ENCODE data around the gene AIPL1.
A peak's percentile ranks its signal among the peaks of the same experiment; 100 is the strongest.

The AIPL1 gene

DNA sequence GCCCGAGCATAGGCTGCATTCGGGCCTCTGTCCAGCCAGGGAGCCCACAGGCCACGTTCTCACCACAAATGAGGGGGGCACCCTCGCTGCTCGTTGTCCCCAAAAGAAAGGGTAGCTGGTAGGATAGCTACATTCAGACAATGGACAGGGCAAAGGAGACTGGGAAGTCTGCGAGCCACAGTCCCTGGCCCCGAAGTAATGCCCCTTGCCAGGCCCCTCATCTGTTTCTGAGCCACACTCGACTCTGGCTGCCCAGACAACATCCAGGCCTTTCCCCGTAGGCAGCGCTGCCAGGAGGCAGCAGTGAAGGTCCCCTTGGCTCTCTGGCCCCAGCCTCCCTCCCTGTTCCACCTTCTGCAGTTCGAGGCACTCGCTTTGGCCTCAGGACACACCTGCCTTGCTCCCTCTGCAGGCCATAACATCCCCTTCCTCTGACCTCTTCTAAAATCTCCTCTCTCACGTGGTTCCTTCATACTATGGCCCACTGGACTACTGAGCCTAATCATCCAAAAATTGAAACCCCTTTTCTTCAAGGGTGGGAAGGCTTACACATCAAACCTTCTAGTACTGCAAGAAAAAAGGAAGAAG lies 12.2 kb downstream of the AIPL1 start:
- no peak overlapping the region for H3K27ac ChIP-seq
- peaks cover 0 to 56% (median 6%) of the 10 kb centered on the region in 11 experiments; a peak in 11 of 22 replicates for H4K20me1 ChIP-seq
- H3K9me3 ChIP-seq (replicated peaks in 1 of 11) = no peaks in the 10 kb centered on the region
- H3K9ac ChIP-seq = no peak overlapping the region
- H3K4me2 ChIP-seq = 0 out of 22 replicates have a peak overlapping the region, but pooled peaks of 1 of the 11 experiments have one; percentile 31
- no peak for TF ChIP-seq Cebpa-rat (IDR thresholded peaks at IDR 0.05)
- H3K4me1 ChIP-seq = peaks cover 11 to 42% (median 27%) of the 10 kb centered on the region in 10 experiments
- H3K4me3 ChIP-seq = no peak overlapping the region
- peaks cover 0 to 67% (median 10%) of the 10 kb centered on the region in 11 experiments; a peak in 13 of 22 replicates for H3K27me3 ChIP-seq
- H3K36me3 ChIP-seq = no peaks in the 10 kb centered on the region

DNA sequence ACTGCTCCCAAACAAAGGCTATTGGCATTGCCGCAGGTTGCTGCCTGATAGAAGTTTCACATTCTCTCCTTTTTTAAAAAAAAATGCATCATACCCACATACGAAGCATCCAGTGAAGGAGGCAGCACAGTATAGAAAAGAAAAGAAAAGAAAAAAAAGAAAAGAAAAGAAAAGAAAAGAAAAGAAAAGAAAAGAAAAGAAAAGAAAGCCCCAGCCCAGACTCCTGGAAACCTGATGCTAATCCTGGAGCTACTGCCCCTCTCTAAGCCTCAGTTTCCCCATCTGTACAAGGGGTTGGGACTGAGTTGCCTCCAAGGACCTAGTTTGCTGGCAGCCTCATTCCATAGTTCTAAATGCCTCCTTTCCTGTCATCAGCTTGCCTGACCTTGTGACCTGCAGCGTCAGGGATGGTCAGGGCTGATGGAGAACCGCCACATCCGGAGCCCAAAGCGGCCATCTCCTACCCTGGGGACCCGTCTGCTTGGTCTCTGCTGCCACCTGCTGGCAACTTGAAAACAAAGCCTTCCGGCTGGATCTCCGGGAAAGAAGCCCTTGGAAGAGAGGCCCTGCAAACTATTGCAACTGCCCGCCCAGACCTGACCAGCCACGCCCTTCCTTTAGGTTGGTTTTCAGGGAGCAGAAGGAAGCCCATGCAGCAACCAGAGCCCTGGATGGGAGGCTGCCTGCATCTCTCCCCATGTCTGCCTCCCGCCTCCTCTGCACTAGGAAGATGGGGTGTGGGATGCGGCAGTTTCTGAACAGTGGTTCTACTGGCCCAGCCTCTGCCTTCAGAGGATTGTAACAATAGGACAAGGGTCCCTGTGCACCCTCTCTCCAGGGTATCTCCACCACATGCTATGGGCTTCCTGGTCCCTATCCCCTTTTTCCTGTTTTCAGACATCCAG lies 13.0 kb downstream of the AIPL1 start:
- peaks cover 0 to 48% (median 3%) of the 10 kb centered on the region in 11 experiments; a peak in 10 of 22 replicates for H4K20me1 ChIP-seq
- no peak overlapping the region for H3K9ac ChIP-seq
- TF ChIP-seq Cebpa-rat (IDR thresholded peaks at IDR 0.05) = no peak
- H3K9me3 ChIP-seq (replicated peaks in 1 of 11) = no peaks in the 10 kb centered on the region
- H3K27me3 ChIP-seq = peaks cover 0 to 65% (median 10%) of the 10 kb centered on the region in 11 experiments; a peak in 13 of 22 replicates
- peaks cover 3 to 34% (median 19%) of the 10 kb centered on the region in 10 experiments for H3K4me1 ChIP-seq
- peak overlapping the region in 1 of 11 experiments; percentile 31; a peak in 2 of 22 replicates for H3K4me2 ChIP-seq
- no peaks in the 10 kb centered on the region for H3K36me3 ChIP-seq
- H3K27ac ChIP-seq = no peak overlapping the region
- no peak overlapping the region for H3K4me3 ChIP-seq

GRCh38 chr17:6420173-6420641 lies 14.7 kb downstream of the AIPL1 start:
- no peak overlapping the region for H3K9ac ChIP-seq
- H3K27ac ChIP-seq = no peak overlapping the region
- H3K9me3 ChIP-seq (replicated peaks in 1 of 11) = no peaks in the 10 kb centered on the region
- H3K4me2 ChIP-seq = no peak overlapping the region
- no peaks in the 10 kb centered on the region for H3K36me3 ChIP-seq
- H3K4me3 ChIP-seq = no peak overlapping the region
- H3K27me3 ChIP-seq = peaks cover 0 to 47% (median under 1%) of the 10 kb centered on the region in 11 experiments; a peak in 11 of 22 replicates
- H4K20me1 ChIP-seq = peaks cover 0 to 47% (median 0%) of the 10 kb centered on the region in 11 experiments; a peak in 8 of 22 replicates
- H3K4me1 ChIP-seq = peaks cover 0 to 19% (median 5%) of the 10 kb centered on the region in 10 experiments; a peak in 14 of 20 replicates
- no peak for TF ChIP-seq Cebpa-rat (IDR thresholded peaks at IDR 0.05)

GRCh38 chr17:6415616-6416015 lies 19.3 kb downstream of the AIPL1 start:
- Histone ChIP-seq H3K4me1 (no peaks in the 10 kb centered on the region), H3K27me3 (peaks cover 0 to 9% (median 0%) of the 10 kb centered on the region in 11 experiments; a peak in 3 of 22 replicates), H3K9ac (no peak overlapping the region), H3K4me3 (no peak overlapping the region), H4K20me1 (peaks cover 0 to 33% (median 0%) of the 10 kb centered on the region in 11 experiments; a peak in 6 of 22 replicates), H3K36me3 (no peaks in the 10 kb centered on the region), H3K4me2 (no peak overlapping the region), H3K27ac (no peak overlapping the region), H3K9me3 (replicated peaks in 1 of 11) (no peaks in the 10 kb centered on the region)
- no peak for TF ChIP-seq Cebpa-rat (IDR thresholded peaks at IDR 0.05)

- no peaks in the 10 kb centered on the region; a peak in 1 of 22 replicates for H3K27me3 ChIP-seq
- no peak overlapping the region for H3K4me3 ChIP-seq
- peaks cover 0 to 33% (median 0%) of the 10 kb centered on the region in 11 experiments; a peak in 5 of 22 replicates for H4K20me1 ChIP-seq
- H3K4me1 ChIP-seq = no peaks in the 10 kb centered on the region
- H3K9me3 ChIP-seq (replicated peaks in 1 of 11) = no peaks in the 10 kb centered on the region
- no peak overlapping the region for H3K27ac ChIP-seq
- no peaks in the 10 kb centered on the region for H3K36me3 ChIP-seq
- no peak for TF ChIP-seq Cebpa-rat (IDR thresholded peaks at IDR 0.05)
- H3K4me2 ChIP-seq = no peak overlapping the region
- no peak overlapping the region for H3K9ac ChIP-seq
Observed at GRCh38 chr17:6413065-6413464, 21.9 kb downstream of the AIPL1 start.

GRCh38 chr17:6408735-6409134 lies 26.2 kb downstream of the AIPL1 start:
- no peaks in the 10 kb centered on the region for H3K27me3 ChIP-seq
- H3K36me3 ChIP-seq = no peaks in the 10 kb centered on the region
- H3K27ac ChIP-seq = no peak overlapping the region
- peaks cover 0 to 6% (median 0%) of the 10 kb centered on the region in 11 experiments; a peak in 4 of 22 replicates for H4K20me1 ChIP-seq
- no peaks in the 10 kb centered on the region for H3K9me3 ChIP-seq (replicated peaks in 1 of 11)
- TF ChIP-seq Cebpa-rat (IDR thresholded peaks at IDR 0.05) = no peak
- H3K4me1 ChIP-seq = no peaks in the 10 kb centered on the region
- no peak overlapping the region for H3K4me2 ChIP-seq
- no peak overlapping the region for H3K4me3 ChIP-seq
- no peak overlapping the region for H3K9ac ChIP-seq

GRCh38 chr17:6408276-6408675 lies 26.6 kb downstream of the AIPL1 start:
- Histone ChIP-seq H4K20me1 (peaks cover 0 to 1% (median 0%) of the 10 kb centered on the region in 11 experiments; a peak in 2 of 22 replicates), H3K27me3 (no peaks in the 10 kb centered on the region), H3K9me3 (replicated peaks in 1 of 11) (no peaks in the 10 kb centered on the region), H3K4me1 (no peaks in the 10 kb centered on the region), H3K36me3 (no peaks in the 10 kb centered on the region), H3K4me3 (no peak overlapping the region), H3K27ac (no peak overlapping the region), H3K9ac (no peak overlapping the region), H3K4me2 (no peak overlapping the region)
- no peak for TF ChIP-seq Cebpa-rat (IDR thresholded peaks at IDR 0.05)

- TF ChIP-seq Cebpa-rat (IDR thresholded peaks at IDR 0.05) = no peak
- no peaks in the 10 kb centered on the region for H3K27me3 ChIP-seq
- no peak overlapping the region for H3K9ac ChIP-seq
- H3K4me1 ChIP-seq = no peaks in the 10 kb centered on the region
- no peaks in the 10 kb centered on the region for H3K36me3 ChIP-seq
- peaks cover 0 to 25% (median 8%) of the 10 kb centered on the region in 11 experiments; a peak in 9 of 22 replicates for H3K9me3 ChIP-seq (replicated peaks in 1 of 11)
- H3K4me3 ChIP-seq = no peak overlapping the region
- H4K20me1 ChIP-seq = no peaks in the 10 kb centered on the region
- no peak overlapping the region for H3K27ac ChIP-seq
- no peak overlapping the region for H3K4me2 ChIP-seq
Observed at GRCh38 chr17:6402258-6402657, 32.7 kb downstream of the AIPL1 start.

- H3K4me3 ChIP-seq = no peak overlapping the region
- H3K27me3 ChIP-seq = no peaks in the 10 kb centered on the region
- no peak overlapping the region for H3K4me2 ChIP-seq
- no peaks in the 10 kb centered on the region for H3K4me1 ChIP-seq
- H3K36me3 ChIP-seq = no peaks in the 10 kb centered on the region
- H4K20me1 ChIP-seq = no peaks in the 10 kb centered on the region
- no peak overlapping the region for H3K27ac ChIP-seq
- H3K9me3 ChIP-seq (replicated peaks in 1 of 11) = peaks cover 0 to 25% (median 8%) of the 10 kb centered on the region in 11 experiments; a peak in 9 of 22 replicates
- no peak for TF ChIP-seq Cebpa-rat (IDR thresholded peaks at IDR 0.05)
- no peak overlapping the region for H3K9ac ChIP-seq
Observed at GRCh38 chr17:6398955-6399354, 36.0 kb downstream of the AIPL1 start.
